ENCODE data around the gene IP6K3.

The IP6K3 gene

GRCh38 chr6:33685411-33686224 lies 61.1 kb downstream of the IP6K3 start:
- ChIA-PET POLR2A (no interaction called here), CTCF (interaction anchor here (0.8 to 1.5 kb wide), 2 partner anchors 15 to 100 kb away, joined by 5 to 10 read pairs; no protein-coding TSS in a partner anchor)
- no peak for DNase-seq (ENCODE audit: extremely low spot score)
- TF ChIP-seq CTCF (IDR thresholded peaks at IDR 0.05; ENCODE audit: control extremely low read depth, extremely low read depth, low read depth, missing control alignments), result no peak

- POLR2A ChIA-PET, result no interaction called here
- CTCF ChIA-PET, result interaction anchor here (1.8 kb wide), 1 partner anchor 17 kb away, joined by 4 read pairs; no protein-coding TSS in a partner anchor
- no peak for DNase-seq (ENCODE audit: extremely low spot score)
- TF ChIP-seq CTCF (IDR thresholded peaks at IDR 0.05; ENCODE audit: control extremely low read depth, extremely low read depth, low read depth, missing control alignments), result no peak
Observed at GRCh38 chr6:33684983-33685382, 61.7 kb downstream of the IP6K3 start.

GRCh38 chr6:33684428-33684896 lies 62.2 kb downstream of the IP6K3 start:
- ChIA-PET CTCF (interaction anchor here (1.8 kb wide), 1 partner anchor 18 kb away, joined by 4 read pairs; no protein-coding TSS in a partner anchor), POLR2A (no interaction called here)
- DNase-seq (ENCODE audit: extremely low spot score), result no peak
- TF ChIP-seq CTCF (IDR thresholded peaks at IDR 0.05; ENCODE audit: control extremely low read depth, extremely low read depth, low read depth, missing control alignments), result no peak

- ChIA-PET POLR2A (interaction anchor here (0.6 kb wide), 1 partner anchor 118 kb away, joined by 3 read pairs; no protein-coding TSS in a partner anchor), CTCF (interaction anchor here (0.9 to 1.8 kb wide), 3 partner anchors 17 to 19 kb away, joined by 3 to 5 read pairs (median 4); no protein-coding TSS in a partner anchor)
- TF ChIP-seq CTCF (IDR thresholded peaks at IDR 0.05; ENCODE audit: control extremely low read depth, extremely low read depth, low read depth, missing control alignments), result no peak
- DNase-seq (ENCODE audit: extremely low spot score), result no peak
Observed at GRCh38 chr6:33683576-33684427, 62.9 kb downstream of the IP6K3 start.

GRCh38 chr6:33683051-33683571 lies 63.6 kb downstream of the IP6K3 start:
- no peak for TF ChIP-seq CTCF (IDR thresholded peaks at IDR 0.05; ENCODE audit: control extremely low read depth, extremely low read depth, low read depth, missing control alignments)
- ChIA-PET CTCF (interaction anchor here (0.9 to 1.8 kb wide), 3 partner anchors 18 to 19 kb away, joined by 3 to 5 read pairs (median 4); no protein-coding TSS in a partner anchor), POLR2A (interaction anchor here (0.6 kb wide), 1 partner anchor 117 kb away, joined by 3 read pairs; no protein-coding TSS in a partner anchor)
- DNase-seq (ENCODE audit: extremely low spot score), result no peak

- ChIA-PET POLR2A (no interaction called here), CTCF (no interaction called here)
Observed at GRCh38 chr6:33682341-33682740, 64.4 kb downstream of the IP6K3 start.

More at GRCh38 chr6:33682341-33682740, 64.4 kb downstream of the IP6K3 start:
- TF ChIP-seq CTCF (IDR thresholded peaks at IDR 0.05; ENCODE audit: control extremely low read depth, extremely low read depth, low read depth, missing control alignments), result no peak
- no peak for DNase-seq (ENCODE audit: extremely low spot score)
